ENCODE measurements around the gene TMEM266. TPM values are rescaled to one million over a fixed set of nuclear protein-coding genes. Genes with fewer than 3 reads are reported as not detected.
A peak's percentile ranks its signal among the peaks of the same experiment; 100 is the strongest.

TMEM266 gene
- total RNA-seq, 1 donor from 2014 or later, result not detected

- Histone ChIP-seq H3K4me1 (peaks cover 12% of the 10 kb centered on the region), H3K4me3 (no peak overlapping the region), H3K36me3 (peaks cover 12% of the 10 kb centered on the region), H3K9me3 (replicated peaks) (no peaks in the 10 kb centered on the region), H3K27ac (replicated peaks) (no peak overlapping the region), H3K27me3 (ENCODE audit: low read depth) (no peaks in the 10 kb centered on the region)
- TF ChIP-seq, protein P1, sequence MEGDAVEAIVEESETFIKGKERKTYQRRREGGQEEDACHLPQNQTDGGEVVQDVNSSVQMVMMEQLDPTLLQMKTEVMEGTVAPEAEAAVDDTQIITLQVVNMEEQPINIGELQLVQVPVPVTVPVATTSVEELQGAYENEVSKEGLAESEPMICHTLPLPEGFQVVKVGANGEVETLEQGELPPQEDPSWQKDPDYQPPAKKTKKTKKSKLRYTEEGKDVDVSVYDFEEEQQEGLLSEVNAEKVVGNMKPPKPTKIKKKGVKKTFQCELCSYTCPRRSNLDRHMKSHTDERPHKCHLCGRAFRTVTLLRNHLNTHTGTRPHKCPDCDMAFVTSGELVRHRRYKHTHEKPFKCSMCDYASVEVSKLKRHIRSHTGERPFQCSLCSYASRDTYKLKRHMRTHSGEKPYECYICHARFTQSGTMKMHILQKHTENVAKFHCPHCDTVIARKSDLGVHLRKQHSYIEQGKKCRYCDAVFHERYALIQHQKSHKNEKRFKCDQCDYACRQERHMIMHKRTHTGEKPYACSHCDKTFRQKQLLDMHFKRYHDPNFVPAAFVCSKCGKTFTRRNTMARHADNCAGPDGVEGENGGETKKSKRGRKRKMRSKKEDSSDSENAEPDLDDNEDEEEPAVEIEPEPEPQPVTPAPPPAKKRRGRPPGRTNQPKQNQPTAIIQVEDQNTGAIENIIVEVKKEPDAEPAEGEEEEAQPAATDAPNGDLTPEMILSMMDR (IDR thresholded peaks at IDR 0.05; ENCODE audit: borderline replicate concordance), result peak; percentile 65
- intact Hi-C loops (cut with micrococcal nuclease), result no loop called here
- no peak for DNase-seq
Observed at GRCh38 chr15:76235186-76235826, 175.5 kb downstream of the TMEM266 start.

- peaks cover 2% of the 10 kb centered on the region for H3K36me3 ChIP-seq
- DNase-seq, result no peak
- no peak overlapping the region for H3K27ac ChIP-seq (replicated peaks)
- H3K4me1 ChIP-seq, result peaks cover 12% of the 10 kb centered on the region
- TF ChIP-seq, protein P1 (IDR thresholded peaks at IDR 0.05; ENCODE audit: borderline replicate concordance), result no peak
- intact Hi-C loops (cut with micrococcal nuclease), result no loop called here
- no peak overlapping the region for H3K4me3 ChIP-seq
- H3K9me3 ChIP-seq (replicated peaks), result no peaks in the 10 kb centered on the region
- no peaks in the 10 kb centered on the region for H3K27me3 ChIP-seq (ENCODE audit: low read depth)
Observed at GRCh38 chr15:76236350-76236749, 176.6 kb downstream of the TMEM266 start.

DNA sequence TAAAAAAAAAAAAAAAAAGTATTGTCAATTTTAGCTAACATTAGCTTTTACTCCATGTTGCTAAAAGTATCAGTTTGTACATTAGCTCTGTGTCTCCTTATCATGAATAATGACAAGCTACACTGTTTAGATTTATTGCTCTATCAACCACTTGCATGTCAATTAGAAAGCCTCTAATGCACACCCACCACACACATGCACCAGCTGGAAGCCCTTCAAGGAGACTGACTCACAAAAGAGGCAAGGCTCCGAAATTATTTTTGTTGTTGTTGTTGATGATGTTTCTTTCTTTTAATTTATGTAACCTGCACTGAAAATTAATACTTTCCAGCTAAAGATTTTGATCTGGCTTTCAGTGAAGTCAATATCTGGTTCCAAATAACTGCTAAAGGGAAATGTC lies 180.0 kb downstream of the TMEM266 start:
- TF ChIP-seq, protein P1 (IDR thresholded peaks at IDR 0.05; ENCODE audit: borderline replicate concordance), result no peak
- Histone ChIP-seq H3K9me3 (replicated peaks) (no peaks in the 10 kb centered on the region), H3K27ac (replicated peaks) (no peak overlapping the region), H3K36me3 (peaks cover 12% of the 10 kb centered on the region), H3K4me1 (peaks cover 12% of the 10 kb centered on the region), H3K4me3 (no peak overlapping the region), H3K27me3 (ENCODE audit: low read depth) (no peaks in the 10 kb centered on the region)
- no peak for DNase-seq
- intact Hi-C loops (cut with micrococcal nuclease), result no loop called here

DNA sequence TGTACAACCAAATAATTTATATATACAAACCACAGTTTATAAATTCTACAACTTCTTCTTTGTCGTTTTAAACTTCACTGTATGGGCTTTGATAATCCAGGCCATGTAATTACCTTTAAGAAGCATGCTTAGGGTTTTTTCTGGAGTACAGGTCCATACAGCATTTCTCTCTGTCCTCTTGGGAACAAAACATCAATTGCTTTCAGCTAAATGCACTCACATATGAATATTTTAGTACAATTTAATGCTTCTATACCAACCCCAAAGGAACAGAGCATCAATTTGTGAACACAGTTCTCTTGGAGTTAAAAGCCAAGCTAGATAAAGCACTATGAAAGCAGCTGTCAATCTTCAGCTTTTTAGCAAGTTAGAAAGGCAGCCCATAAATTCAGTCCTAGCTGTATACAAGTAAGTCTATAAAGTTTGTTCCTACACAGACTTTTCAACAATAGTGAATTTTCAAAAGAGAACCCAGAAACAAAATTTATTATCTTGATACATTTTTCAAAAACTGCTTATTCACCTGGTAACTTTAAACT lies 185.4 kb downstream of the TMEM266 start:
- intact Hi-C loops (cut with micrococcal nuclease), result no loop called here
- Histone ChIP-seq H3K9me3 (replicated peaks) (no peaks in the 10 kb centered on the region), H3K36me3 (peaks cover 12% of the 10 kb centered on the region), H3K27ac (replicated peaks) (no peak overlapping the region), H3K27me3 (ENCODE audit: low read depth) (no peaks in the 10 kb centered on the region), H3K4me3 (no peak overlapping the region), H3K4me1 (no peaks in the 10 kb centered on the region)
- DNase-seq, result no peak
- TF ChIP-seq, protein P1 (IDR thresholded peaks at IDR 0.05; ENCODE audit: borderline replicate concordance), result no peak

DNA sequence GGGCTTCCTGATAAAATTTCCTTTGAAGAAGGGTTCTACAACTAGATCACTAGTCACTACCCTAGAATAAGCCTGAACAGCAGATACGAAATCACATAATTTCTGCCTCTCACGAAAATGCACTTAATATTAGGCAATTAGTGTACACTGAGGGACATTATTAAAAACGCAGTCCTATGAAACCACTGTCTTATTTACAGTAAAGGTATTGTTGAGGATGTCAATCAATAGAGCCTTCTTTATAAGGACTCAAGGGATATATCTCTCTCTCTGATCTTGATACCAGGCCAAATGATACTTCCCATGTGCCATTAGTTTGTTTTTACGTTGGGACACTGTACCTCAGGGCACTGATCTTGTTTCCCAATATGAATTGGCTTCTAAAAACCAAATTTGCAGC lies 191.9 kb downstream of the TMEM266 start:
- peaks cover 4% of the 10 kb centered on the region for H3K4me1 ChIP-seq
- no peaks in the 10 kb centered on the region for H3K27me3 ChIP-seq (ENCODE audit: low read depth)
- intact Hi-C loops (cut with micrococcal nuclease), result no loop called here
- H3K4me3 ChIP-seq, result no peak overlapping the region
- H3K36me3 ChIP-seq, result no peaks in the 10 kb centered on the region
- H3K9me3 ChIP-seq (replicated peaks), result no peaks in the 10 kb centered on the region
- DNase-seq, result no peak
- H3K27ac ChIP-seq (replicated peaks), result no peak overlapping the region
- TF ChIP-seq, protein P1 (IDR thresholded peaks at IDR 0.05; ENCODE audit: borderline replicate concordance), result no peak
